GM19239 (cell line): Measurements from ENCODE around the gene CACNB4.
"Not testable (repeated sequence)": the region's sequence is repeated elsewhere in the genome, so short reads cannot be mapped to it uniquely, and the experiment has no call there.

Experiments used
- DNase-seq: peaks from one replicate; pipeline ENCODE4 v3.0.0; 2011; ENCODE audit warnings: low spot score; ENCODE audit not compliant: insufficient read length
- FAIRE-seq: peaks from 2 replicates; lab custom pipeline; 2011; peaks lifted over from hg19 to GRCh38; lab: Jason Lieb, UNC

The CACNB4 gene

GRCh38 chr2:152090726-152091125, 8.1 kb downstream of the CACNB4 start:
- not testable (repeated sequence) for FAIRE-seq

GRCh38 chr2:152089238-152089637, 9.6 kb downstream of the CACNB4 start:
- no peak for FAIRE-seq
- DNase-seq, result no peak

More at GRCh38 chr2:152090726-152091125, 8.1 kb downstream of the CACNB4 start:
- DNase-seq, result not testable (repeated sequence)

- DNase-seq, result no peak
- no peak for FAIRE-seq
Observed at GRCh38 chr2:152088006-152088405, 10.8 kb downstream of the CACNB4 start.

GRCh38 chr2:152086231-152086630, 12.6 kb downstream of the CACNB4 start:
- no peak for FAIRE-seq

DNA sequence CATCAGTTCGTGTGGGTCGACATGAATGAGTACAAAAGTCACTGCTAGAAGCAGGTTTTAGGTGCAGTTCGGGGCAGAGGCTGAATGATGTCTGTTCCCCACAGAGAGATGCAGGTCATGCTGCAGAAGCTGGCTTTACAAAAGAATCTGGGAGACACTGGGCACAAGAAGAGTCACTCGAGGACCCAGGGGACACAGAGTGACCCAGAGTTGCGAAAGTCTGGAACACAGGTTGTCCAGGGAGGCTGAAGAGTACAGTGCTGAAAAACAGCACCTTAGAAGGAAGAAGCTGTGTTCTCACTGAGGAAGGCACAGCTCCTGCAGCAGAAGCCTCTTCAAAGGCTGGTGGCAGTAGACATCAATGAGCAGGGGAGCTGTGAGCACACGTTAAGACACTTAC, 14.8 kb downstream of the CACNB4 start:
- no peak for FAIRE-seq
- DNase-seq, result no peak

More at GRCh38 chr2:152086231-152086630, 12.6 kb downstream of the CACNB4 start:
- no peak for DNase-seq

GRCh38 chr2:152083202-152083875, 15.5 kb downstream of the CACNB4 start:
- DNase-seq (no peak), FAIRE-seq (no peak)

- FAIRE-seq, result no peak
Observed at GRCh38 chr2:152078662-152079061, 20.2 kb downstream of the CACNB4 start.

DNA sequence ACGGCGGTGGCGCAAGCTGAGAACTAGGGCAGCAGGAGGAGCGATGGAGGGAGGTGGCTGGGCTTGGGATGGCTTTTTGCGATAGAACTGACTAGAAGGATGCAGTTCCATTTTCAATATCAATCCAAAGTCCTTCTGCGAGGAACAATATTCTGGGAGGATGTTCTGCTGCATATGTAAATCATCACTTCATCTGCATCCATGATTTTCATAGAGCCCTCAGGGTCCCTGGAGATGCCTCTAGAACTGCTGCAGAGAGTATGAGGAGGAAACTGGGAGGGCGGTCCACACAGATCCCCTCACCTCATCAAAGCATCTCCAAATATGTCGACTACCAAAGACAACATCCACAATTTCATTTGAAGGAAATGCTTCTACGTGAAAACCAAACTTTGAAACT, 20.8 kb downstream of the CACNB4 start:
- DNase-seq (no peak), FAIRE-seq (no peak)

More at GRCh38 chr2:152078662-152079061, 20.2 kb downstream of the CACNB4 start:
- DNase-seq, result no peak

DNA sequence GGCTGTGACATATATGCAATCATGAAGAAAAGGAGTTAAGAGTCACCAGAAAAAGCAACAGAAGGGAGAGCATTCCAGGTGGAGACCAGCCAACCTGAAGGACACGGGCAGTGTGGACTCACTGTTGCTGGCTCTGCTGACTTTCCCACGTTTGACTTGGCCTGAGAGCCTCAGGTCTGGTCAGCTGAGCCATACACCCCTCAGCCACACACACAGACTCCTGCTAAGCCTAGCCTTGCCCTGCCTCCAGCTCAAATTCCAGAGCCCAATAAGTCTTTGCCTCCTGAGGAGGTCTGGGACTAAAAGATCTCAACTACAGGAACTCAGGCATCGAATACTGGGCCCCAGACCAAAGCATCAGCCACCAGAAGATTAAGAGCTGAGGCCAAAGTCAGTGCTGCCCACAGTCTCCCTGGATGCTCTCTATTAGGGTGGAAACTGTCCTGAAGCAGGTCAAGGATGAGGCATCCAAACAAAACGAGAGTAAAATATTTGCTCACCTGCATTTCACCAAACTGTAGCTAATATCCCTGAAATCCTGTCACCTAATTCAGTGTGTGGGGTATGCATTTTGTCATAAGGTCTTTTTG, 23.3 kb downstream of the CACNB4 start:
- no peak for FAIRE-seq
- DNase-seq, result no peak

DNA sequence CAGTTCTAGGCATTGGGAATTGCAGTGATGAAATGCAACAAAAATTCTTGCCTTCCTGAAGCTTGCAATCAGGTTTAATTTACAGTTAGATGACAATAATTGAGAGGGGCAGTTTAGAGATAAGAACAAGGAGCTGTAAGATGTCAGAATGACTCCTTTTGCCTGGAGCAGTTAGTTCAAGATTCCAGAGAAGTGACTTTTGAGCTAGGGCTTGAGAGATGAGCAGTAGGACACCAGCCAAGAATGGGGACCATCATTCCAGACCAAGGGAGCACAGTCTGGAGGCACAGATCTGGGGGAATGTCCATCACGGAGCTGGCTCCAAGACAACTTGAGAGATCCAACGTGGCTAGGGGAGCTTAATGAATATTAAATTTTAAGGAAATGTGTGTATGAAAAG, 26.8 kb downstream of the CACNB4 start:
- FAIRE-seq, result no peak

DNA sequence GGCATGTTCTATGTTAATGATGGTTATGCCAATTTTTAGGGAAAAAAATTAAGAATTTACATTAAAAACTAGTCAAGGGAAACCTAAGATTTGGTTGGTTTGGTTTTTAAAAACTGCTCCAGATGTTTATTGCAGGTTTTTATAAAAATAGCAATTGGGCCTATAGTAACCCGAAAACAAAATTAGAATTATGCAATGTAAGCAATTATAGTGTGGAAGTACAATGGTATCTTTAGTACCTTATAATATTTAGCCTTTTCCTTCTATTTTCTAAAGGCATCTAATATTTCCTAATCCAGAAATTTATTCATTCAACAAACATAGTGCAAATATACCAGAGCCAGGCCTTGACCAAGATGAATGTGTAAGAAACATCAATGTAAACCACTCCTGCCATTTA, 27.3 kb downstream of the CACNB4 start:
- FAIRE-seq, result no peak
- DNase-seq, result no peak

More for the DNA sequence above, 26.8 kb downstream of the CACNB4 start:
- no peak for DNase-seq

GRCh38 chr2:152071092-152071491, 27.8 kb downstream of the CACNB4 start:
- FAIRE-seq, result peak; percentile 4
- no peak for DNase-seq

DNA sequence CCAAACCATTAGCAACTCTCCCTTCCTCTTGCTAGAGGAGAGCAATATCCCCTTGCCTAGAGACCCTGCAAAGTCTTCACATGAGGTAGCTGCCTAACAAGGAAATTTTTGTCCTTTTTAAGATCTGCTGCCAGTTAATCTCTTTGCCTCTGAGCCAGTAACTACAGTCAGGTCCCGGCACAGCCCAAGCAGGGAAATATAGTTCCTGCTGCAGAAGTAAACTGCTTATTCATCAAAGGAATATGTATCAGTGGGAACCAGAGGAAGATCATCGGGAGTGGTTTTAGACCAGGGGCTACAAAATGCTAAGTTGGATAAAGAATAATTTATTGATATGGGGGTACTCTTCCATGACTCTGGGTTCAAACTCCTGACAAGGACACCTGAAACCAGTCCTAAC, 30.6 kb downstream of the CACNB4 start:
- no peak for DNase-seq
- no peak for FAIRE-seq

GRCh38 chr2:152067823-152068222, 31.0 kb downstream of the CACNB4 start:
- no peak for DNase-seq
- no peak for FAIRE-seq

DNA sequence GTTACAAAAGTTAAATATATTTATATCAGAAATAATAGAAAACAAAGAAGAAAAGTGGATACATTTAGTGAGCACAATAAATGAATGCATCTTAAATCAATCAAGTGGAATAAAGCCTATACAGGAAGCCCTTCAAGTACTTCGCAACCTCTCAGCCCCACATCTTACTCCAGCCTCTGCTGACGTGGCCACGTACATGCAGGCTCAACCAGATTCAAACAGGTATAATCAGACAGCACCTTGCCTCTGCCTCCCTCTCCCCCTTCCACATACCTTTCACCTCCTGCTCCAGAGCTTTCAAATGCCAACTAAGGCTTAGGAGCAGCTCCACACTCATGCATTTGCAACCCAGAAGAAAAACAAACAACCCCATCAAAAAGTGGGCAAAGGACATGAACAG, 32.9 kb downstream of the CACNB4 start:
- FAIRE-seq (no peak), DNase-seq (no peak)

- DNase-seq, result no peak
- no peak for FAIRE-seq
Observed at GRCh38 chr2:152064001-152064400, 34.8 kb downstream of the CACNB4 start.

DNA sequence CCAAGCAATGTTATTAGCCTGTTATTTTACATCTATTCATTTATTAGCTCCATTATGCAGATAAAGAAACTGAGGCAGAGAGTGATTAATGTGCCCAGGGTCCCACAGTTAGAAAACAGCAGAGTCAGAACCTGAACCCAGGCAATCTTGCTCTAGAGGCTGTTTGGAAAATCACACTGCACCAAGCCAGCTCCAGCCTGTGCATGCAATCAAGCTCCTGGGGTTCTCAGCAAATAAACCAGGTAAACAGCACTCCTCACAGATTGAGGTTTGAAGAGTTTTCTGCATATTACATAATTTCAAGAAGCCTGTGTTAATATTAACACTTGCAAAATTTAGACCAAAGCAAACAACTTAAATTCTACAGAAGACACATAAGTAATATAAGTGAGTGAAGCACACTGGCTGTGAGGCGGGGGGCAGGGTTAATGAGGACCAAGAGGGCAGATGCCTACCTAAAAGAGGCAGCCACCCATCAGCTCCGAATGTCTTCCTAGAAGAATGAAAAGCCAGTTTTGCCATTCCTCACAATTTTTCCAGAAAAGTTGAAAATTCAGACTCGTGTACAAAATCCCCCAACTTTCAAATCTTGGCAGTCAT, 35.4 kb downstream of the CACNB4 start:
- DNase-seq (no peak), FAIRE-seq (no peak)

DNA sequence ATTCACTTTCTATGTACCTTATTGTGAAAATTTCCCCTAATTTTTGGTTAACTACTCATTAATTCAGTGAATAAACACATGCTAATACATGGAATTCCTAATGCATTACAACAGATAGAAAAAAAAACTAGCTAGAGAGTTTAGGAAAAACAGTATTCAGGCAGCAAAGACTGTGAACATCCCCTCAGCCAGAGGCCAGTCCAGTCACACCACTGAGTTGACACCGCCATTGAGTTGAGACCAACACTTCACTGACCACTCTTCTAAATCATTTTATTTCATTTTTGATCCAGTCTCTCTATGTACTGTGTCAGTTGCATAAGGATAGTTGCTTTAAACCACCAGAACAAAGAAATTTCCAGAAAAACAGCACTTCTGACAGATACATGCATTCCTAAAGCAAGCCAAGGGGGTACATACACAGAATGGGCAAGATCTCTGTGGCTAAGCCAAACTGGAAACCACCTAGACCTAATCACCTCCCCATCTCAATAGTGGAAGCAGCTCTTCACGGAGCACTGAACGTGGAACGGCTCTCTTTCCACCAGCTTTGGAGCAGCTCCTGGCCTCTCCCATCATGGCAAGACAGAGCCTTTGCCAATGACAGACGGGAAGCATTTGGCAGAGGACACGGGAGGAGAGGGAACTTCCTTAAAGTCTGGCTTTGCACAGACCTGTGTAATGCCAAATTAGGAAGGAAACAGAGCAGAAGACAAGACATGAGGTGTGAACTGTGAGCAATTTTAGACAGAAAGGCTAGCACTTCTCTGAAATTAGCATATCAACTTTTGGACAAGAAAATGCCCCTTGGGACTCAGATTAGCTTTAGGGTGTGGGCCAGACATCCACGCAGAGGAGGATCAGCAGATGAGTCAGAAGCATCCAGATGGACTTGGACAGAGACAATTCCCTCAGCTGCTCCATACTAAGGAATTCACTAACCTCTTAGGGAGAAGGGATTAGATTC, 36.4 kb downstream of the CACNB4 start:
- DNase-seq, result no peak
- peak; percentile 76 for FAIRE-seq

DNA sequence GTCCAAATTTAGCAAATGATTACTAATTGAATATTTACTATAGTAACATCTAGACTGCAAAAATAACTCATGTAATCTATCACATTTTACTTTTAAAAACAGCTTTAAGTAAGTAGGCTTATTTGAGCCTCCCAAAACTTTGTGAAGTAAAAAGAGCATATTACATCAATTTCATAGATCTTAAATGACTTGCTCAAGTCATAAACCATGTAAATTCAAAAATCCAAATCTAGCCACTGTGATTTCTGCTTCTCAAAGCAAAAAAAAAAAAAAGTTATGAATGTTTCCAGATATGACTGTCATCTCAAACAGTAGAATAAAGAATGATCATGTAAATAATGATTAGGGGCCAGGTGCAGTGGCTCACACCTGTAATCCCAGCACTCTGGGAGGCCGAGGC, 37.5 kb downstream of the CACNB4 start:
- DNase-seq (no peak), FAIRE-seq (no peak)

DNA sequence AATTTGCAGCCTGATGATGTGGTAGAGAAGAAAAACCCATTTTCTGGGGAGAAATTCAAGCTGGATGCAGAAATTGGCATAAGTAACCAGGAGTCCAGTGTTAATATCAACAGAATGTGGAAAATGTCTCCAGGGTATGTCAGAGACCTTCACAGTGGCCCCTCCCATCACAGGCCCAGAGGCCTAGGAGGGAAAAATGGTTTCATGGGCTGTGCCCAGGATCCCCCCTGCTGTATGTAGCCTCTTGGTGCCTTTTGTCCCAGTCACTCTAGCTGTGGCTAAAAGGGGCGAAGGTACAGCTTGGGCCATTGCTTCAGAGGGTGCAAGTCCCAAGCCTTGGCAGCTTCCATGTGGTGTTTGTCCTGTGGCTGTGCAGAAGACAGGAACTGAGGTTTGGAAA, 40.2 kb downstream of the CACNB4 start:
- FAIRE-seq, result no peak
- DNase-seq, result no peak
